ENCODE results near the gene NECTIN3.

The NECTIN3 gene

DNA sequence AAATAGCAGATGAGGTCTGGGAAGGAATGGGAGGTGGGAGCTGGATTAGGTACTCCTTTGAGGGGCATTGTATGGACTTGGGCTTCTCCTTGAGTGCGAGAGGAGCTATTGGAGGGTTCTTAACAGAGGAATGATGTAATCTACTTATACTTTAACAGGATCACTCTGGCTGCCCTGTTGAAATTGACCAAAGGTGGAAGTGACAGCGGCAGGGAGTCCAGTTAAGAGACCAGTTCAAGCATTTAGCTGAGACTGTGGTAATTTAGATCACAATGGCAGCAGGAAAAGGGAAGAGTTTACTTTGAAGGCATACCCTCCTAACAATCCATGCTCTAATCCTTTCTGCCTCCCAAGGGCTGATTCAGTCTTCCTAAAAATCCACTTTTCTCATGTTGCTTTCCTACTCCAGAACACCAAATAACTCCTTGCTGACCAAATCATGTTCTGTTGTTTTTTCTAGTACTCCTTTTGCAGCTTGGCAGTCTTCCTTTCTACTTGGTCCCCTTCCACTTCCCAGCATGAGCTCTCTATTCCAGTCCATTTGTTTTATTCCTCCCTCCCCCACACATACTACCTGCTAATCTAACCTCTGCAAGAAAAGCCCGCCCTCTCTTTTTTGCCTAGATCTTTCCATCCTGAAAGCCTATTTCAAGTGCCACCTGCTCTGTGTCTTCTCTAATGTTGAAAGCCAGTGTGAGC, 139.4 kb downstream of the NECTIN3 start:
- DNase-seq, result no peak

DNA sequence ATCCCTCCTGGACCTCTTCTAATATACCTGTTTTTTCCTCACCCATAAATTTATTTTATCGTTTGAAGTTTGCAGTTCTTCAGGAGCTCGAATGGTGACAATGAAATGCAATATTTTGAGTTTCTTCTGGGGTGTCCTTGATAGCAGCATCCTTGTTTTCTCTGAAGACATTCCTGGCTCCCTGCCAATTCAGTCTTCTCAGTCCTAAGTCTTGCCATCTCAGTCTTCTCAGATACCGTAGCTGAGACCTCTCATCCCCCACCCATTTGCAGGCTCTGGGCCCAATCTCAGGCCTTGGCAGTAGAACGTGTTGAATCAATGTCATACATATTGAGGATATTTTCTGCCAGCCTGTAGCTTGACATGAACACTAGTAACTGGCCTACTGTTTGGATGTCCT, 140.9 kb downstream of the NECTIN3 start:
- DNase-seq, result no peak

DNA sequence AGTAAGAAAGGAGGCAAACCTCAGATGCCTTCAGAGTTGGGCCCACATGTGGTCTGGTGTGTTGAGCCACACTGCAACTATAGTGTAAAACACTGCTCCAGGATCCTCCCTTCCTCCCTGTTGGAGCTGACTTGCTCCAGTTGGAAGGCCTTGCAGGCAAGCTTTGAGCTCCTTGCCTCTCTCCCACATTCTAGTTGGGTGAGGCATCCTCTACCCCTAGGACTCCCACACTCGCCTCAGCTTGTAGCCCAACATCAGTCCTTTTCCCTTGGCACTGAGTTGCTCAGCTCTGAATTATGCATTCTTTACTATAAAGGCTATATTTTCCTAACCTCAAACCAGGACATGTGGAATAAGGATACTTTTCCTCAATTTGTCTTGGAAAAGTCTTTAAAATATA, 143.9 kb downstream of the NECTIN3 start:
- DNase-seq, result no peak

DNA sequence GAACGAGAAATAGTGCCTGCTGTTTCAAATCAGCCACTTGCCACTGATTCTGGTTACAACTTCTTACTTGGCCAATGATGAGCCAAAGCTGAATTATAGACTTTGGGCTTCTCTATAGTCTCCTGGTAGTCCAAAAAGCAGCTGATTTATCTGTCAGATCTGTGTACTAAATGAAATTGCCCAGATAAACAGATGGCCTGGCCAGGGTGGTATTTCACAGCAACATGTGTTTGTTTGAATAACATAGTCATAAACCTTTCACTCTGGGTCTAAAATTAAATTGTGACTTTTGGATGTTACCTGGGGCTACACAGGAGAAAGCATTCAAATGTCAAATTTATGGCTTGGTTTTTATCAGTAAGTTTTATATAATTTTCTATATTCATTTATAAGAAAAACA, 147.0 kb downstream of the NECTIN3 start:
- DNase-seq, result no peak

DNA sequence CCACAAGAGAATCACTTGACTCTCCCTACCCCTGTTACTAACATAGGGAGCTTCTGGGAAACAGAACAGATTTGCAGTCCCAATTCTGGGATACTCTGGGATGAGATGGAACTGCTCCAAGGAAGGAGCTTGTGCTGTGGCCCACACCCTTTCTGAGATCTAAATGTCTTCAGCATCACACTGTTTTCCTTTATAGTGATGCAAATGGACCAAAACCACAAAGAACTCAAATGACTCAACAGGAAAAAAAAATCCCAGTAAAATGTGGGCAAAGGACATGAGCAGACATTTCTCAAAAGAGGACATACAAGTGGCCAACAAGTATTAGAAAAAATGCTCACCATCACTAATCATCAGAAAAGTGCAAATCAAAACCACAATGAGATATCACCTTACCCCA, 155.6 kb downstream of the NECTIN3 start:
- no peak for DNase-seq

DNA sequence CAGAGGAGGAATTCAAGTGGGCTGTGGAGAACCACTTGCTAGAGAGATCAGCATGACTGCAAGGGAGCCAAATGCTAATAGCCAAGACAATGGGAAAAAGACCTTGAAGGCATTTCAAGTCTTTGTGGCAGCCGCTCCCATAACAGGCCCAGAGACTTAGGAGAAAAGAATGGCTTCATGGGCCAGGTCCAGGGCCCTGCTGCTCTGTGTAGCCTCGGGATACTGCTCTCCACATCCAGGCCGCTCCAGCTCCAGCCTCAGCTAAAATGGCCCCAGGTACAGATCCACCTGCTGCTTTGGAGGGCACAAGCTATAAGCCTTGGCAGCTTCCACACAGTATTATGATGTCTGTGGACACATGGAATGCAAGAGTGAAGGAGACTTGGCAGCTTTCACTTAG, 157.7 kb downstream of the NECTIN3 start:
- DNase-seq, result no peak

DNA sequence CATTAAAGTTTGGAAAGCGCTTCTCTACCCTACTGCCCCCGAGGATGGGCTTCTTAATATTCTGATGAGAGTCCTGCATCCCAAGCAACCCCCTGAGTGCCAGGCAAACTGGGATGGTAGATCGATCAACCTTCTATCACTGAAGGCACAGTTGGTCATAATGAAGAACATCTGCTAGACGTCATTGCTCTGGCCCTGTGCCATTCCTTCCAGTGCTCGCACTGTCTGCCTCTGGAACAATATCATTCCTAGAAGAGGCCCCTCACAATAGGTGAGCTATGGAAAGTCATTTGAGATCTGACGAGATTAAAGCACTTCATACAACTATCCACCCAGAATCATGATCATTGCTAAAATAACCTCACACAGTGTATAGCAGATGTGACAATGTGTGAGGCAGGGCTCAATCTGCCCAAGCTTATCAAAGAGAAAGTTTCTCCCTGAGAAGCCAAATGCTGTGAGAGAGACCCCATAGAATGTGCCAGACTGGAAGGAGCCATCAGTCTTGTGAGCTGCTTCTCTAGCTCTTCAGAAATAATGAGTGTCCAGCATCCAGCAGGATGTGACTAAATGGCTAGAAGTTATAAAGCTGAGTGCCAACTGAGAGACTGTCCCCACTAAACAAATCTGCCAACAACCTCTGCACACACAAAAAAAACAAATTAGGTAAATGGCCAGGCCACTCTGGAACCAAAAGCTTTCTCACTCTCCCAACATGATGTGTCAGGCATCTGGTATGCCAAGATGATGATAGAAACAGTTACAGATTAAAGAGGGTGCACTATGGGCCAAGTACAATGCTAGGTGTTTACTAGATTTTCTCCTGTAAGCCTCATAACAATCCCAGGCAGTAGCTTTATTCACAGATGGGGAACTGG, 165.5 kb downstream of the NECTIN3 start:
- no peak for DNase-seq

DNA sequence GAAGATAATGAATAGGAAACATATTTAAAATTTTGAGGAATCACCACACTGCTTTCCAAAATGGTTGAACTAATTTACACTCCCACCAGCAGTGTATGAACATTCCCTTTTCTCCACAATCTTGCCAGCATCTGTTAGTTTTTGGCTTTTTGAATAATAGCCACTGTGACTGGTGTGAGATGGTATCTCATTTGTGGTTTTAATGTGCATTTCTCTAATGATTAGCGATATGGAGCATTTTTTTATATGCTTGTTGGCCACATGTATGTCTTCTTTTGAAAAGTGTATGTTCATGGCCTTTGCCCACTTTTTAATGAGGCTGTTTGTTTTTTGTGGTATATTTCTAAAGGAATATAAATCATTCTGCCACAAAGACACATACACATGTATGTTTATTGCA, 166.3 kb downstream of the NECTIN3 start:
- DNase-seq, result no peak

DNA sequence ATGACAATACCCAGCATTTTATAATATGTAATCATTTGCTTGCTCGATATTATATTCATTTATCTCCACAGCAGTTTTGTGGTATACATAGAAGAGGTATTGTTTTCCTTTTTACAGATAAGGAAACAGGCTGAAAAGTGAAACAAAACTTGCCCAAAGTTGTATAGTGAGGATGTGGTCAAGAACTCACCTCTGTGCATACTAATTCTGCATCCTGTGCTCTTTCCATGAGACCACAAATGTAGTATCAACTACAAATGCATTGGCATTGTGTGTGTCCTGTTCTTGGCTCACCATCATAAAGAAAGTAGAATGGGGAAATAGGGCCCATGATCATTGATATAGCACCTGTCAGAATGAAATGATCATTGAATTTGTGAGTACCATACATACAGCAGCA, 167.3 kb downstream of the NECTIN3 start:
- DNase-seq, result no peak

DNA sequence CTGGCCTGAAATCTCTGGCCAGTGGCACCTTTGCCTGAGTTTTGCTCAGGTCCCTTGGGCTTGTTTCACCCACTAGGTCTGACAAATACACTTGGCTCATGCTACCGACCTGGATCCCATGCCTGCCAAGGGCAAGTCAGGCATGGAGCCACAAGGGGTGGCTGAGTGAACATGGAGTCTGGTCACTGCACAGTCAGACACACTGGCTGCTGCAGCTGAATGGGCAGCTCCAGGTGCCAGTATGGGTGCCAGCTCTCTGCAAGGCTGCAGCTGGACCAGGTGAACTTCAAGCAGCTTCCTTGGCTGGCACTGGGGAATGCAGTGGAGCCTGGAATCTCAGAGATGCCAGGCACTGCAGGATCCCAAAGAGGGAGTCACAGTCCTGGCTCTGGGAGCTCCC, 170.3 kb downstream of the NECTIN3 start:
- DNase-seq, result no peak
